WTC11 (cell line): ENCODE results near the gene ARAP1. TPM values are rescaled to one million over a fixed set of nuclear protein-coding genes. Genes with fewer than 3 reads are reported as not detected.

Source experiments
- ATAC-seq: fragments of 200-7000 bp; cut with Tn5 transposase; 2 replicates; pipeline ENCODE4 v1.10.0; 2021; ENCODE audit warnings: mild to moderate bottlenecking, moderate library complexity
- CTCF ChIA-PET: fragments of 300-600 bp; sonication (Branson Sonifier 250); formaldehyde crosslinking; loops from one replicate; lab custom pipeline; 2021; ENCODE audit warnings: antibody characterized with exemption; lab: Charles Lee
- POLR2A ChIA-PET: fragments of 350-600 bp; sonication (Branson Sonifier 250); formaldehyde crosslinking; loops from one replicate; lab custom pipeline; 2021; ENCODE audit warnings: antibody characterized with exemption; lab: Charles Lee
- DNase-seq: peaks from one replicate; pipeline ENCODE4 v3.0.0; 2021; ENCODE audit warnings: low spot score
- H3K27ac Mint-ChIP-seq: 2 replicates; pipeline ENCODE4 v1.8.0; 2021; ENCODE audit warnings: mixed read lengths
- H3K27me3 Mint-ChIP-seq: 2 replicates; pipeline ENCODE4 v1.8.0; 2021; ENCODE audit warnings: low read depth, mild to moderate bottlenecking, moderate library complexity, mixed read lengths
- H3K36me3 Mint-ChIP-seq: 2 replicates; pipeline ENCODE4 v1.8.0; 2021; ENCODE audit warnings: mixed read lengths
- H3K4me1 Mint-ChIP-seq: 2 replicates; pipeline ENCODE4 v1.8.0; 2022; ENCODE audit warnings: mixed read lengths
- H3K4me3 Mint-ChIP-seq: 2 replicates; pipeline ENCODE4 v1.8.0; 2021; ENCODE audit warnings: mild to moderate bottlenecking, moderate library complexity, mixed read lengths
- H3K9me3 Mint-ChIP-seq: 2 replicates; pipeline ENCODE4 v1.8.0; 2021; ENCODE audit warnings: mixed read lengths
- ATF1 ChIP-seq: sonication (generic); formaldehyde crosslinking; IDR thresholded peaks from 2 replicates; pipeline ENCODE4 v1.8.1; 2023; ENCODE audit warnings: mild to moderate bottlenecking, moderate library complexity, missing genetic modification reagents
- CREB1 ChIP-seq: sonication (generic); formaldehyde crosslinking; IDR thresholded peaks from 2 replicates; pipeline ENCODE4 v1.8.0; 2023; ENCODE audit warnings: mild to moderate bottlenecking, missing genetic modification reagents
- JAZF1 ChIP-seq: fragments of 250-450 bp; sonication (Bioruptor Pico); IDR thresholded peaks from 2 replicates; pipeline ENCODE4 v1.9.0; 2021; ENCODE audit warnings: moderate library complexity, mild to moderate bottlenecking, inconsistent platforms
- RELA ChIP-seq: sonication (generic); formaldehyde crosslinking; IDR thresholded peaks from 2 replicates; pipeline ENCODE4 v1.8.1; 2022; ENCODE audit warnings: missing genetic modification reagents, mild to moderate bottlenecking, borderline replicate concordance
- SMAD3 ChIP-seq: sonication (generic); formaldehyde crosslinking; IDR thresholded peaks from 2 replicates; pipeline ENCODE4 v1.8.0; 2022; ENCODE audit warnings: missing genetic modification reagents, mild to moderate bottlenecking, borderline replicate concordance
- ZNF138 ChIP-seq: sonication (generic); formaldehyde crosslinking; conservative IDR thresholded peaks from 2 replicates; pipeline ENCODE4 v1.8.1; 2022; ENCODE audit warnings: mild to moderate bottlenecking, moderate library complexity, missing genetic modification reagents
- ZNF232 ChIP-seq: sonication (generic); formaldehyde crosslinking; IDR thresholded peaks from 2 replicates; pipeline ENCODE4 v1.8.0; 2022; ENCODE audit warnings: mild to moderate bottlenecking, missing genetic modification reagents
- ZNF396 ChIP-seq: fragments of 250-450 bp; sonication (Bioruptor Pico); IDR thresholded peaks from 2 replicates; pipeline ENCODE4 v1.8.0; 2021; ENCODE audit warnings: mild to moderate bottlenecking, moderate library complexity, borderline replicate concordance
- total RNA-seq: library from RNA; stranded (reverse); gene quantifications from 3 replicates; pipeline ENCODE4 v1.2.3, GENCODE V29; 2021
- TF ChIP-seq, protein P1 (sequence below): fragments of 250-450 bp; sonication (Bioruptor Pico); IDR thresholded peaks from 2 replicates; pipeline ENCODE4 v1.9.0; 2021; ENCODE audit warnings: mild to moderate bottlenecking, borderline replicate concordance
- TF ChIP-seq, protein P2 (sequence below): sonication (generic); formaldehyde crosslinking; IDR thresholded peaks from 2 replicates; pipeline ENCODE4 v1.8.1; 2023; ENCODE audit warnings: mild to moderate bottlenecking, moderate library complexity, missing genetic modification reagents
- TF ChIP-seq, protein P3 (sequence below): fragments of 250-450 bp; sonication (Bioruptor Pico); conservative IDR thresholded peaks from 2 replicates; pipeline ENCODE4 v1.9.0; 2021; ENCODE audit warnings: mild to moderate bottlenecking
- TF ChIP-seq, protein P4 (sequence below): sonication (generic); formaldehyde crosslinking; IDR thresholded peaks from 2 replicates; pipeline ENCODE4 v1.8.0; 2022; ENCODE audit warnings: missing genetic modification reagents
- TF ChIP-seq, protein P5 (sequence below): fragments of 250-450 bp; sonication (Bioruptor Pico); IDR thresholded peaks from 2 replicates; pipeline ENCODE4 v1.9.0; 2021; ENCODE audit warnings: moderate library complexity, mild to moderate bottlenecking, inconsistent platforms, borderline replicate concordance
- TF ChIP-seq, protein P6 (sequence below): sonication (generic); formaldehyde crosslinking; IDR thresholded peaks from 2 replicates; pipeline ENCODE4 v1.8.1; 2022; ENCODE audit warnings: low read depth, mild to moderate bottlenecking, moderate library complexity, missing genetic modification reagents, borderline replicate concordance
- TF ChIP-seq, protein P7 (sequence below): fragments of 250-450 bp; sonication (Bioruptor Pico); IDR thresholded peaks from 2 replicates; pipeline ENCODE4 v1.9.0; 2021; ENCODE audit warnings: mild to moderate bottlenecking

The ARAP1 gene
- total RNA-seq, 1 experiment from 2014 or later = 98.8 TPM

DNA sequence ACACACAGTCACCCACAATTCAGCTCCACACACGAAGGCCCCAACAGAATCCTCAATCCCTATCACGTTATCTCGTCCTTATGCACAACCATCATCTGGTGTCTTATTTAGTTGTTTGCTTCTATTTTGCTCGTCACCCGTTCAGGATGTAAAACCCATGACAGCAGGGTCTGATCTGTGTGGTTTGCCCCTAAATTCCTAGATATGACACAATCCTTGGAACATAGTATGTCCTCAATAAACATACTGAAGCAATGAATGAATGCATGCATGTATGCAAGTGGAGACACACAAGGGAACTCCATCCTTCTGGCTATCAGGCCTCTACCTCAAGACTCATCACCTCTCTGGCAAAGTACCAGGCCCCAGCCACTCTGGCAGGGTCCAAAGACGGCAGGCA lies 21.5 kb upstream of the ARAP1 start (continued):
- TF ChIP-seq, protein P1, sequence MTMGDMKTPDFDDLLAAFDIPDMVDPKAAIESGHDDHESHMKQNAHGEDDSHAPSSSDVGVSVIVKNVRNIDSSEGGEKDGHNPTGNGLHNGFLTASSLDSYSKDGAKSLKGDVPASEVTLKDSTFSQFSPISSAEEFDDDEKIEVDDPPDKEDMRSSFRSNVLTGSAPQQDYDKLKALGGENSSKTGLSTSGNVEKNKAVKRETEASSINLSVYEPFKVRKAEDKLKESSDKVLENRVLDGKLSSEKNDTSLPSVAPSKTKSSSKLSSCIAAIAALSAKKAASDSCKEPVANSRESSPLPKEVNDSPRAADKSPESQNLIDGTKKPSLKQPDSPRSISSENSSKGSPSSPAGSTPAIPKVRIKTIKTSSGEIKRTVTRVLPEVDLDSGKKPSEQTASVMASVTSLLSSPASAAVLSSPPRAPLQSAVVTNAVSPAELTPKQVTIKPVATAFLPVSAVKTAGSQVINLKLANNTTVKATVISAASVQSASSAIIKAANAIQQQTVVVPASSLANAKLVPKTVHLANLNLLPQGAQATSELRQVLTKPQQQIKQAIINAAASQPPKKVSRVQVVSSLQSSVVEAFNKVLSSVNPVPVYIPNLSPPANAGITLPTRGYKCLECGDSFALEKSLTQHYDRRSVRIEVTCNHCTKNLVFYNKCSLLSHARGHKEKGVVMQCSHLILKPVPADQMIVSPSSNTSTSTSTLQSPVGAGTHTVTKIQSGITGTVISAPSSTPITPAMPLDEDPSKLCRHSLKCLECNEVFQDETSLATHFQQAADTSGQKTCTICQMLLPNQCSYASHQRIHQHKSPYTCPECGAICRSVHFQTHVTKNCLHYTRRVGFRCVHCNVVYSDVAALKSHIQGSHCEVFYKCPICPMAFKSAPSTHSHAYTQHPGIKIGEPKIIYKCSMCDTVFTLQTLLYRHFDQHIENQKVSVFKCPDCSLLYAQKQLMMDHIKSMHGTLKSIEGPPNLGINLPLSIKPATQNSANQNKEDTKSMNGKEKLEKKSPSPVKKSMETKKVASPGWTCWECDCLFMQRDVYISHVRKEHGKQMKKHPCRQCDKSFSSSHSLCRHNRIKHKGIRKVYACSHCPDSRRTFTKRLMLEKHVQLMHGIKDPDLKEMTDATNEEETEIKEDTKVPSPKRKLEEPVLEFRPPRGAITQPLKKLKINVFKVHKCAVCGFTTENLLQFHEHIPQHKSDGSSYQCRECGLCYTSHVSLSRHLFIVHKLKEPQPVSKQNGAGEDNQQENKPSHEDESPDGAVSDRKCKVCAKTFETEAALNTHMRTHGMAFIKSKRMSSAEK (CRISPR knock-in tag) = no peak
- TF ChIP-seq RELA (CRISPR knock-in tag) = no peak
- TF ChIP-seq, all 79 proteins: peak for 0

DNA sequence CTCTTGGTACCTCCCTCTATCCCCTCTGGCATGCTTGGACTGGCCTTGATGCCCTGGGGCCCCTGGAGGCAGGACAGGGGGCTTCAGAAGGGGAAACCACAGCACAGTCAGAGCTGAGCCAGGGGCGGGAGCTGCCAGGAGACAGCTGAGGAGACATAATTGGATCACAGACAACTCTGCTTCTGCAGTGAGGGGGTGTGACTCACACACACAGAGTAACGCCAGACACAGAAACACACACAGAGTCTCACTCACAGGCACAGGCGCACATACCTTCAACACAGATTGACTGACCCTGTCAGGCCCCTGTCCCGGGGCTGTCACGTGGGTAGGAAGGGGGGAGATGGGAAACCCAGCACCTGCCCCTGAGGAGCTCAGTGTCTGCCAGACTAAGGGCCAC lies 21.1 kb upstream of the ARAP1 start:
- Mint-ChIP-seq H3K9me3 (no peaks in the 10 kb centered on the region), H3K36me3 (no peaks in the 10 kb centered on the region), H3K4me3 (no peak overlapping the region), H3K27me3 (no peaks in the 10 kb centered on the region), H3K4me1 (peaks cover 13% of the 10 kb centered on the region), H3K27ac (no peak overlapping the region)
- CTCF ChIA-PET = interaction anchor here (1.2 kb wide), 1 partner anchor 14 kb away, joined by 3 read pairs; no protein-coding TSS in a partner anchor
- TF ChIP-seq JAZF1 (CRISPR knock-in tag) = no peak
- TF ChIP-seq, protein P2, sequence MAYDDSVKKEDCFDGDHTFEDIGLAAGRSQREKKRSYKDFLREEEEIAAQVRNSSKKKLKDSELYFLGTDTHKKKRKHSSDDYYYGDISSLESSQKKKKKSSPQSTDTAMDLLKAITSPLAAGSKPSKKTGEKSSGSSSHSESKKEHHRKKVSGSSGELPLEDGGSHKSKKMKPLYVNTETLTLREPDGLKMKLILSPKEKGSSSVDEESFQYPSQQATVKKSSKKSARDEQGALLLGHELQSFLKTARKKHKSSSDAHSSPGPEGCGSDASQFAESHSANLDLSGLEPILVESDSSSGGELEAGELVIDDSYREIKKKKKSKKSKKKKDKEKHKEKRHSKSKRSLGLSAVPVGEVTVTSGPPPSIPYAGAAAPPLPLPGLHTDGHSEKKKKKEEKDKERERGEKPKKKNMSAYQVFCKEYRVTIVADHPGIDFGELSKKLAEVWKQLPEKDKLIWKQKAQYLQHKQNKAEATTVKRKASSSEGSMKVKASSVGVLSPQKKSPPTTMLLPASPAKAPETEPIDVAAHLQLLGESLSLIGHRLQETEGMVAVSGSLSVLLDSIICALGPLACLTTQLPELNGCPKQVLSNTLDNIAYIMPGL = no peak
- TF ChIP-seq, protein P3, sequence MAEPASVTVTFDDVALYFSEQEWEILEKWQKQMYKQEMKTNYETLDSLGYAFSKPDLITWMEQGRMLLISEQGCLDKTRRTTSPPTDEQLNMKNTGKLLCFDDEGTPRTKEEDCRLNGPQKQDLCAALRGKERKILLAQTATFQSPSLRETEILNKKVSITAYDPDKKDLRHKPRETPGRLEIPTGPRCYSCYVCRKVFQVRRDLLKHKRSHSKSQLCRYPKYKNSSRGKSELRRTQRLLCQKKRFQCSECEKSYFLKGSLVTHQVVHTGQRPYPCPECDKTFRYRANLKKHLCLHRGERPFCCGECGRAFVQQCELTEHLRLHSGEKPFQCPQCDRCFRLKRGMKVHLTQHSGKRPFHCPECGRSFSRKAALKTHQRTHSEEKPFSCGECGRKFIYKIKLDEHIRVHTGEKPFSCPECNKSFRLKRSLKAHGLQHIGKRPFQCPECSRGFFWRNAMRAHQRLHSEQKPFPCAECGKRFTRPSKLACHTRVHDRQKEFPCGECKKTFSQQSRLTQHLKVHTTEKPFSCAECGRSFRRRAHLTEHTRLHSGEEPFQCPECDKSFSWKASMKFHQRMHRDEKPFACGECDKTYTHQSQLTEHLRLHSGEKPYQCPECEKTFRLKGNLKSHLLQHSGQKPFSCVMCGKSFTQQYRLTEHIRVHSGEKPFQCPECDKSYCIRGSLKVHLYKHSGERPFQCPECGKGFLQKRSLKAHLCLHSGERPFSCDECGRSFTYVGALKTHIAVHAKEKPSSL = no peak
- no peak for TF ChIP-seq SMAD3 (CRISPR knock-in tag)
- TF ChIP-seq, protein P4, sequence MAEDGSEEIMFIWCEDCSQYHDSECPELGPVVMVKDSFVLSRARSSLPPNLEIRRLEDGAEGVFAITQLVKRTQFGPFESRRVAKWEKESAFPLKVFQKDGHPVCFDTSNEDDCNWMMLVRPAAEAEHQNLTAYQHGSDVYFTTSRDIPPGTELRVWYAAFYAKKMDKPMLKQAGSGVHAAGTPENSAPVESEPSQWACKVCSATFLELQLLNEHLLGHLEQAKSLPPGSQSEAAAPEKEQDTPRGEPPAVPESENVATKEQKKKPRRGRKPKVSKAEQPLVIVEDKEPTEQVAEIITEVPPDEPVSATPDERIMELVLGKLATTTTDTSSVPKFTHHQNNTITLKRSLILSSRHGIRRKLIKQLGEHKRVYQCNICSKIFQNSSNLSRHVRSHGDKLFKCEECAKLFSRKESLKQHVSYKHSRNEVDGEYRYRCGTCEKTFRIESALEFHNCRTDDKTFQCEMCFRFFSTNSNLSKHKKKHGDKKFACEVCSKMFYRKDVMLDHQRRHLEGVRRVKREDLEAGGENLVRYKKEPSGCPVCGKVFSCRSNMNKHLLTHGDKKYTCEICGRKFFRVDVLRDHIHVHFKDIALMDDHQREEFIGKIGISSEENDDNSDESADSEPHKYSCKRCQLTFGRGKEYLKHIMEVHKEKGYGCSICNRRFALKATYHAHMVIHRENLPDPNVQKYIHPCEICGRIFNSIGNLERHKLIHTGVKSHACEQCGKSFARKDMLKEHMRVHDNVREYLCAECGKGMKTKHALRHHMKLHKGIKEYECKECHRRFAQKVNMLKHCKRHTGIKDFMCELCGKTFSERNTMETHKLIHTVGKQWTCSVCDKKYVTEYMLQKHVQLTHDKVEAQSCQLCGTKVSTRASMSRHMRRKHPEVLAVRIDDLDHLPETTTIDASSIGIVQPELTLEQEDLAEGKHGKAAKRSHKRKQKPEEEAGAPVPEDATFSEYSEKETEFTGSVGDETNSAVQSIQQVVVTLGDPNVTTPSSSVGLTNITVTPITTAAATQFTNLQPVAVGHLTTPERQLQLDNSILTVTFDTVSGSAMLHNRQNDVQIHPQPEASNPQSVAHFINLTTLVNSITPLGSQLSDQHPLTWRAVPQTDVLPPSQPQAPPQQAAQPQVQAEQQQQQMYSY (CRISPR knock-in tag) = no peak
- TF ChIP-seq ATF1 (CRISPR knock-in tag) = no peak
- TF ChIP-seq, protein P5, sequence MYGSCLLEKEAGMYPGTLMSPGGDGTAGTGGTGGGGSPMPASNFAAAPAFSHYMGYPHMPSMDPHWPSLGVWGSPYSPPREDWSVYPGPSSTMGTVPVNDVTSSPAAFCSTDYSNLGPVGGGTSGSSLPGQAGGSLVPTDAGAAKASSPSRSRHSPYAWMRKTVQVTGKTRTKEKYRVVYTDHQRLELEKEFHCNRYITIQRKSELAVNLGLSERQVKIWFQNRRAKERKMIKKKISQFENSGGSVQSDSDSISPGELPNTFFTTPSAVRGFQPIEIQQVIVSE (CRISPR knock-in tag) = no peak
- TF ChIP-seq, protein P6, sequence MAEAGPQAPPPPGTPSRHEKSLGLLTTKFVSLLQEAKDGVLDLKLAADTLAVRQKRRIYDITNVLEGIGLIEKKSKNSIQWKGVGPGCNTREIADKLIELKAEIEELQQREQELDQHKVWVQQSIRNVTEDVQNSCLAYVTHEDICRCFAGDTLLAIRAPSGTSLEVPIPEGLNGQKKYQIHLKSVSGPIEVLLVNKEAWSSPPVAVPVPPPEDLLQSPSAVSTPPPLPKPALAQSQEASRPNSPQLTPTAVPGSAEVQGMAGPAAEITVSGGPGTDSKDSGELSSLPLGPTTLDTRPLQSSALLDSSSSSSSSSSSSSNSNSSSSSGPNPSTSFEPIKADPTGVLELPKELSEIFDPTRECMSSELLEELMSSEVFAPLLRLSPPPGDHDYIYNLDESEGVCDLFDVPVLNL (CRISPR knock-in tag) = no peak
- TF ChIP-seq, protein P7, sequence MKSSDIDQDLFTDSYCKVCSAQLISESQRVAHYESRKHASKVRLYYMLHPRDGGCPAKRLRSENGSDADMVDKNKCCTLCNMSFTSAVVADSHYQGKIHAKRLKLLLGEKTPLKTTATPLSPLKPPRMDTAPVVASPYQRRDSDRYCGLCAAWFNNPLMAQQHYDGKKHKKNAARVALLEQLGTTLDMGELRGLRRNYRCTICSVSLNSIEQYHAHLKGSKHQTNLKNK (CRISPR knock-in tag) = no peak
- no peak for TF ChIP-seq ZNF232 (CRISPR knock-in tag)
- no peak for TF ChIP-seq ZNF138
- no peak for TF ChIP-seq CREB1 (CRISPR knock-in tag)
- TF ChIP-seq ZNF396 = no peak
- DNase-seq (no peak), ATAC-seq (no peak)
- POLR2A ChIA-PET = no interaction called here
